ENCODE data around the gene MOB2. TPM values are rescaled to one million over a fixed set of nuclear protein-coding genes. Genes with fewer than 3 reads are reported as not detected.

The MOB2 gene
- total RNA-seq, 3 donors from 2014 or later, result 54.9 to 108 (median 61.5) TPM

- DNase-seq, result no peak
- Histone ChIP-seq H3K4me3 (no peak overlapping the region), H3K4me1 (ENCODE audit: low read depth) (peaks cover 24% of the 10 kb centered on the region), H3K9me3 (no peaks in the 10 kb centered on the region), H3K36me3 (ENCODE audit: low read depth) (no peaks in the 10 kb centered on the region)
- no peak for ATAC-seq
- intact Hi-C loops (cut with DNase I, micrococcal nuclease), result no loop called here
- no peak for TF ChIP-seq CTCF (IDR thresholded peaks at IDR 0.05)
Observed at GRCh38 chr11:1490651-1491050, 4.1 kb upstream of the MOB2 start.

GRCh38 chr11:1488575-1489180 is 2.1 kb upstream of the MOB2 start:
- ATAC-seq, result no peak
- intact Hi-C loops (cut with DNase I, micrococcal nuclease), result no loop called here
- no peak for TF ChIP-seq CTCF (IDR thresholded peaks at IDR 0.05)
- Histone ChIP-seq H3K36me3 (ENCODE audit: low read depth) (no peaks in the 10 kb centered on the region), H3K9me3 (no peaks in the 10 kb centered on the region), H3K4me1 (ENCODE audit: low read depth) (peaks cover 29% of the 10 kb centered on the region), H3K4me3 (no peak overlapping the region)
- DNase-seq, result peak in 2 of 3 donors; percentile 25 to 35

- no peaks in the 10 kb centered on the region for H3K36me3 ChIP-seq (ENCODE audit: low read depth)
- no peak overlapping the region for H3K4me3 ChIP-seq
- DNase-seq, result peak in 2 of 3 donors; percentile 37 to 52
- no peak for TF ChIP-seq CTCF (IDR thresholded peaks at IDR 0.05)
- H3K4me1 ChIP-seq (ENCODE audit: low read depth), result peaks cover 29% of the 10 kb centered on the region
- no peaks in the 10 kb centered on the region for H3K9me3 ChIP-seq
- intact Hi-C loops (cut with DNase I, micrococcal nuclease), result no loop called here
- peak; percentile 11 for ATAC-seq
Observed at GRCh38 chr11:1487851-1488574, 1.4 kb upstream of the MOB2 start.

GRCh38 chr11:1487091-1487850 is 692 bp upstream of the MOB2 start:
- Histone ChIP-seq H3K4me1 (ENCODE audit: low read depth) (peaks cover 29% of the 10 kb centered on the region), H3K9me3 (no peaks in the 10 kb centered on the region), H3K36me3 (ENCODE audit: low read depth) (no peaks in the 10 kb centered on the region), H3K4me3 (no peak overlapping the region)
- intact Hi-C loops (cut with DNase I, micrococcal nuclease), result no loop called here
- ATAC-seq (peak; percentile 26), DNase-seq (peak in 2 of 3 donors; percentile 46 to 55)
- no peak for TF ChIP-seq CTCF (IDR thresholded peaks at IDR 0.05)

GRCh38 chr11:1485504-1485885 is 1.1 kb downstream of the MOB2 start:
- ATAC-seq (peak; percentile 6), DNase-seq (peak in 2 of 3 donors; percentile 29 to 50)
- H3K4me1 ChIP-seq (ENCODE audit: low read depth), result peaks cover 29% of the 10 kb centered on the region
- intact Hi-C loops (cut with DNase I, micrococcal nuclease), result no loop called here
- TF ChIP-seq CTCF (IDR thresholded peaks at IDR 0.05), result no peak
- no peak overlapping the region for H3K4me3 ChIP-seq
- no peaks in the 10 kb centered on the region for H3K36me3 ChIP-seq (ENCODE audit: low read depth)
- no peaks in the 10 kb centered on the region for H3K9me3 ChIP-seq
